Measurements from ENCODE around the gene TBC1D8B. TPM values are rescaled to one million over a fixed set of nuclear protein-coding genes. Genes with fewer than 3 reads are reported as not detected.

Gene TBC1D8B
- total and polyA plus RNA-seq, 2 experiments from 2014 or later: 6.4 to 14.6 TPM

DNA sequence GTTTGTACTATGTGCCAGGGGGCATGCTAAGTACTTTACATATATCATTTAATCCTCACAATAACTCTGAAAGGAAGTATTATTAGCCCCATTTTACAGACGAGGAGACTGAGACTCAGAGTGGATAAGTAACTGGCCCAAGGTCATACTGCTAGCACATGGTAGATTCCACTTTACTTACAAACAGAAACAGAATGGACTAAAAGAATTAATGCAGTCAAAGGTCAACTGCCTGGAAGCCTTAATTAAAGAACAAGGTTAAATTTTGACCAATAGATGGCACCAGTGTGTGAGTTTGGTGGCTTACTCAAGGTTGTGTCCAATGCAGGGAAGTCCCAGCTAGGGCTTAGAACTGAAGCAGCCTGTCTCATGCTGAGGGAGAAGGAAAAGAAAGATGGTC lies 96.0 kb downstream of the TBC1D8B start:
- no peak overlapping the region for H3K4me2 ChIP-seq
- TF ChIP-seq EZH2 (IDR thresholded peaks at IDR 0.05; ENCODE audit: borderline replicate concordance): no peak
- TF ChIP-seq EZH2phosphoT487 (IDR thresholded peaks at IDR 0.05; ENCODE audit: low read depth, severe bottlenecking, unreplicated experiment): no peak
- TF ChIP-seq, protein P1, sequence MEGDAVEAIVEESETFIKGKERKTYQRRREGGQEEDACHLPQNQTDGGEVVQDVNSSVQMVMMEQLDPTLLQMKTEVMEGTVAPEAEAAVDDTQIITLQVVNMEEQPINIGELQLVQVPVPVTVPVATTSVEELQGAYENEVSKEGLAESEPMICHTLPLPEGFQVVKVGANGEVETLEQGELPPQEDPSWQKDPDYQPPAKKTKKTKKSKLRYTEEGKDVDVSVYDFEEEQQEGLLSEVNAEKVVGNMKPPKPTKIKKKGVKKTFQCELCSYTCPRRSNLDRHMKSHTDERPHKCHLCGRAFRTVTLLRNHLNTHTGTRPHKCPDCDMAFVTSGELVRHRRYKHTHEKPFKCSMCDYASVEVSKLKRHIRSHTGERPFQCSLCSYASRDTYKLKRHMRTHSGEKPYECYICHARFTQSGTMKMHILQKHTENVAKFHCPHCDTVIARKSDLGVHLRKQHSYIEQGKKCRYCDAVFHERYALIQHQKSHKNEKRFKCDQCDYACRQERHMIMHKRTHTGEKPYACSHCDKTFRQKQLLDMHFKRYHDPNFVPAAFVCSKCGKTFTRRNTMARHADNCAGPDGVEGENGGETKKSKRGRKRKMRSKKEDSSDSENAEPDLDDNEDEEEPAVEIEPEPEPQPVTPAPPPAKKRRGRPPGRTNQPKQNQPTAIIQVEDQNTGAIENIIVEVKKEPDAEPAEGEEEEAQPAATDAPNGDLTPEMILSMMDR (IDR thresholded peaks at IDR 0.05; ENCODE audit: poor library complexity): peak; percentile 39

DNA sequence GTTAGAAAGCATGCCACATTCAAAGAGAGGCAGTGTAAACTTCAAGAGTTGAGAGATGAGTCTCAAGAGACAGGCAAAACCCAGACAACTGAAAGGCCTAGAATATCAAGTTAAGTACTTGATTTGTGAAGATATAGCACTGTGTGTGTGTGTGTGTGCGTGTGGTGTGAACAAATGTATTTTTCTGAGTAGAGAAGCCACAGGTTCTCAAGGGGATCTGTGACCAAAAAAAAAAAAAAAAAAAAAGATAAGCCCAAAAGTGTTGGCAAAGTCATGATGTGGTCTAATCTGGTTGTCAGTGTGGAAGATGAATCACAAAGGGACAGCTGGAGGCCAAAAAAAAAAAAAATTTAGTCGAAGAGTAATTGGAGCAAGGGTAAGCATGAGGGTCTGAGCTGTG lies 96.8 kb downstream of the TBC1D8B start:
- H3K9me2 ChIP-seq (replicated peaks; ENCODE audit: insufficient read depth): no peaks in the 10 kb centered on the region
- TF ChIP-seq EZH2 (IDR thresholded peaks at IDR 0.05; ENCODE audit: borderline replicate concordance): no peak
- TF ChIP-seq, protein P1 (IDR thresholded peaks at IDR 0.05; ENCODE audit: poor library complexity): no peak
- TF ChIP-seq EZH2phosphoT487 (IDR thresholded peaks at IDR 0.05; ENCODE audit: low read depth, severe bottlenecking, unreplicated experiment): no peak
- H4K20me1 ChIP-seq (ENCODE audit: insufficient read depth, poor library complexity, severe bottlenecking): no peaks in the 10 kb centered on the region
- no peaks in the 10 kb centered on the region for H3K27me3 ChIP-seq
- no peaks in the 10 kb centered on the region for H3K4me1 ChIP-seq (ENCODE audit: insufficient read depth)
- H3K4me2 ChIP-seq: no peak overlapping the region
- 52% methylated on average over 2 of the region's 2 CpGs for WGBS (ENCODE audit: low lambda C conversion rate, missing lambda C conversion rate)
- H3K9me3 ChIP-seq (ENCODE audit: low read depth): no peaks in the 10 kb centered on the region
- no peak overlapping the region for H2AFZ ChIP-seq
- no peak overlapping the region for H3K4me3 ChIP-seq
- no peaks in the 10 kb centered on the region for H3K36me3 ChIP-seq (replicated peaks; ENCODE audit: insufficient read depth, low read depth)
- H3K79me2 ChIP-seq: no peaks in the 10 kb centered on the region
- DNase-seq (ENCODE audit: low spot score): no peak
- no peak overlapping the region for H3K27ac ChIP-seq

More for the DNA sequence above, 96.0 kb downstream of the TBC1D8B start:
- no peaks in the 10 kb centered on the region for H3K36me3 ChIP-seq (replicated peaks; ENCODE audit: insufficient read depth, low read depth)
- no peak overlapping the region for H2AFZ ChIP-seq
- DNase-seq (ENCODE audit: low spot score): peak; percentile 56
- H3K27ac ChIP-seq: no peak overlapping the region
- H3K9me2 ChIP-seq (replicated peaks; ENCODE audit: insufficient read depth): no peaks in the 10 kb centered on the region
- H3K4me1 ChIP-seq (ENCODE audit: insufficient read depth): no peaks in the 10 kb centered on the region
- no peaks in the 10 kb centered on the region for H3K79me2 ChIP-seq
- no peaks in the 10 kb centered on the region for H3K9me3 ChIP-seq (ENCODE audit: low read depth)
- H3K27me3 ChIP-seq: no peaks in the 10 kb centered on the region
- 35% methylated on average over 1 of the region's 1 CpG for WGBS (ENCODE audit: low lambda C conversion rate, missing lambda C conversion rate)
- no peaks in the 10 kb centered on the region for H4K20me1 ChIP-seq (ENCODE audit: insufficient read depth, poor library complexity, severe bottlenecking)
- no peak overlapping the region for H3K4me3 ChIP-seq

DNA sequence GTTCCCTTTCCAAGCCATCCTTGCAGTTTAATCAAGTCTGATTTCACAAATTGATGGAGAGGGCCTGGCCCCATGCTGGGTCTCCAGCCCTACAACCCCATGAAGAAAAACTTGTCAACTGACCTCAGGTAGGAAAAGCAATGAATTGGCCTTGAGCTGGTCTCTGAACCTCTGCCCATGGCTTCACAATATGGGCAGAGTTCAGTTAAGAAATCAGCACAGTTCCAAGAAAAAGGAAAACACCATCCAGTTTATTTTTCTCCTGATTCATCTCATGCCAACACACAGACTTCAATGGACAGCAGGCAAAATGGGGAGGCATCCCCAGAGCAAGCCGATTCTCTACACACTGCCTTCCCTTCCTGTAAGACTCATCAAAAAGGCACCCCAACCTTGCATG lies 97.4 kb downstream of the TBC1D8B start:
- no peaks in the 10 kb centered on the region for H3K79me2 ChIP-seq
- H2AFZ ChIP-seq: no peak overlapping the region
- no peaks in the 10 kb centered on the region for H3K27me3 ChIP-seq
- H3K4me1 ChIP-seq (ENCODE audit: insufficient read depth): no peaks in the 10 kb centered on the region
- H3K9me3 ChIP-seq (ENCODE audit: low read depth): no peaks in the 10 kb centered on the region
- no peaks in the 10 kb centered on the region for H4K20me1 ChIP-seq (ENCODE audit: insufficient read depth, poor library complexity, severe bottlenecking)
- no peaks in the 10 kb centered on the region for H3K9me2 ChIP-seq (replicated peaks; ENCODE audit: insufficient read depth)
- 89% methylated on average over 1 of the region's 1 CpG for WGBS (ENCODE audit: low lambda C conversion rate, missing lambda C conversion rate)
- no peak overlapping the region for H3K27ac ChIP-seq
- no peak overlapping the region for H3K4me2 ChIP-seq
- H3K4me3 ChIP-seq: no peak overlapping the region
- no peaks in the 10 kb centered on the region for H3K36me3 ChIP-seq (replicated peaks; ENCODE audit: insufficient read depth, low read depth)
- no peak for DNase-seq (ENCODE audit: low spot score)
- TF ChIP-seq EZH2 (IDR thresholded peaks at IDR 0.05; ENCODE audit: borderline replicate concordance) (no peak), EZH2phosphoT487 (IDR thresholded peaks at IDR 0.05; ENCODE audit: low read depth, severe bottlenecking, unreplicated experiment) (no peak)
- TF ChIP-seq, protein P1 (IDR thresholded peaks at IDR 0.05; ENCODE audit: poor library complexity): no peak

DNA sequence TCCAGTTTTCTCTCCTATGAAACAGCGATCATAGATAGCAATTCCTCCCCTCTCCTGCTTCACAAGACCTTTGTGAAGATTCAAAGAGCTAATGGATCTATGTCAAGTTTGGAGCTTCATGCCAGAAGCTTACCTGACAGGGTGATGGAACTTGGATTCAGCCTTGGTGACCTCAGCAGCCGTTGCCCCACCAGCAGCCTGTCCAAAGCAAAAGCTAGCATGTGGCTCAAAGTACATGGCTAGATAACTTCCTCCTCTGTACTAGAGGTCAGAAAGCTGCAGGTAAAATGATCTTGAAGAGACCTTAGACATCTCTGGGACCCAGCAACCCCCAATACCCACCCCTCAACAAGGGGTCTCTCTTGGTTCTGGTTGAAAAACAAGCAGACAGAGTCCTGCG lies 98.9 kb downstream of the TBC1D8B start:
- H2AFZ ChIP-seq: no peak overlapping the region
- H3K79me2 ChIP-seq: no peaks in the 10 kb centered on the region
- no peaks in the 10 kb centered on the region for H3K9me2 ChIP-seq (replicated peaks; ENCODE audit: insufficient read depth)
- no peak overlapping the region for H3K27ac ChIP-seq
- no peaks in the 10 kb centered on the region for H3K9me3 ChIP-seq (ENCODE audit: low read depth)
- no peak for DNase-seq (ENCODE audit: low spot score)
- no peak overlapping the region for H3K4me2 ChIP-seq
- no peaks in the 10 kb centered on the region for H3K27me3 ChIP-seq
- H4K20me1 ChIP-seq (ENCODE audit: insufficient read depth, poor library complexity, severe bottlenecking): no peaks in the 10 kb centered on the region
- no peaks in the 10 kb centered on the region for H3K4me1 ChIP-seq (ENCODE audit: insufficient read depth)
- H3K4me3 ChIP-seq: no peak overlapping the region
- no peaks in the 10 kb centered on the region for H3K36me3 ChIP-seq (replicated peaks; ENCODE audit: insufficient read depth, low read depth)
- 81% methylated on average over 3 of the region's 3 CpGs for whole genome bisulfite sequencing (ENCODE audit: low lambda C conversion rate, missing lambda C conversion rate)
- no peak for TF ChIP-seq EZH2 (IDR thresholded peaks at IDR 0.05; ENCODE audit: borderline replicate concordance)
- TF ChIP-seq EZH2phosphoT487 (IDR thresholded peaks at IDR 0.05; ENCODE audit: low read depth, severe bottlenecking, unreplicated experiment): no peak
- TF ChIP-seq, protein P1 (IDR thresholded peaks at IDR 0.05; ENCODE audit: poor library complexity): no peak
